Skeletal muscle tissue (tissue), 4 donors: ENCODE data around the gene NRTN. TPM values are rescaled to one million over a fixed set of nuclear protein-coding genes. Genes with fewer than 3 reads are reported as not detected.

Source experiments
- H3K27ac ChIP-seq: one replicate; pipeline ENCODE4 v1.7.0; 2013; ENCODE audit warnings: mild to moderate bottlenecking, low read depth, low read length, inconsistent platforms
- H3K27me3 ChIP-seq, 3 donors: one replicate each; pipeline ENCODE4 v1.7.0; 2013; ENCODE audit warnings: low read length in 3 of 3; ENCODE audit not compliant: control insufficient read depth in 3 of 3, insufficient read depth in 3 of 3
- H3K36me3 ChIP-seq, 3 donors: one replicate each; pipeline ENCODE4 v1.7.0; 2013; ENCODE audit warnings: low read length in 3 of 3; ENCODE audit not compliant: control insufficient read depth in 3 of 3, insufficient read depth in 3 of 3
- H3K4me1 ChIP-seq, 3 donors: one replicate each; pipeline ENCODE4 v1.7.0; 2013; ENCODE audit warnings: low read length in 3 of 3, mild to moderate bottlenecking in 3 of 3; ENCODE audit not compliant: control insufficient read depth in 3 of 3, insufficient read depth in 3 of 3
- H3K4me3 ChIP-seq, 3 donors: one replicate each; pipeline ENCODE4 v1.7.0; 2013; ENCODE audit warnings: low read length in 3 of 3
- H3K9ac ChIP-seq, 3 donors: one replicate each; pipeline ENCODE4 v1.7.0; 2013; ENCODE audit warnings: low read length in 3 of 3, mild to moderate bottlenecking in 3 of 3, moderate library complexity in 2 of 3, low read depth in 1 of 3
- H3K9me3 ChIP-seq, 3 donors: one replicate each; pipeline ENCODE4 v1.7.0; 2013; ENCODE audit warnings: low read length in 3 of 3; ENCODE audit not compliant: control insufficient read depth in 3 of 3
- total RNA-seq: library from RNA; depleted of rRNA; stranded (reverse); fragments of >200 nt; gene quantifications from one replicate; pipeline ENCODE4 v1.2.3, GENCODE V29; 2014
- donor health status: Osteomylitis.

Gene NRTN, protein sequence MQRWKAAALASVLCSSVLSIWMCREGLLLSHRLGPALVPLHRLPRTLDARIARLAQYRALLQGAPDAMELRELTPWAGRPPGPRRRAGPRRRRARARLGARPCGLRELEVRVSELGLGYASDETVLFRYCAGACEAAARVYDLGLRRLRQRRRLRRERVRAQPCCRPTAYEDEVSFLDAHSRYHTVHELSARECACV
- not detected for total RNA-seq

DNA sequence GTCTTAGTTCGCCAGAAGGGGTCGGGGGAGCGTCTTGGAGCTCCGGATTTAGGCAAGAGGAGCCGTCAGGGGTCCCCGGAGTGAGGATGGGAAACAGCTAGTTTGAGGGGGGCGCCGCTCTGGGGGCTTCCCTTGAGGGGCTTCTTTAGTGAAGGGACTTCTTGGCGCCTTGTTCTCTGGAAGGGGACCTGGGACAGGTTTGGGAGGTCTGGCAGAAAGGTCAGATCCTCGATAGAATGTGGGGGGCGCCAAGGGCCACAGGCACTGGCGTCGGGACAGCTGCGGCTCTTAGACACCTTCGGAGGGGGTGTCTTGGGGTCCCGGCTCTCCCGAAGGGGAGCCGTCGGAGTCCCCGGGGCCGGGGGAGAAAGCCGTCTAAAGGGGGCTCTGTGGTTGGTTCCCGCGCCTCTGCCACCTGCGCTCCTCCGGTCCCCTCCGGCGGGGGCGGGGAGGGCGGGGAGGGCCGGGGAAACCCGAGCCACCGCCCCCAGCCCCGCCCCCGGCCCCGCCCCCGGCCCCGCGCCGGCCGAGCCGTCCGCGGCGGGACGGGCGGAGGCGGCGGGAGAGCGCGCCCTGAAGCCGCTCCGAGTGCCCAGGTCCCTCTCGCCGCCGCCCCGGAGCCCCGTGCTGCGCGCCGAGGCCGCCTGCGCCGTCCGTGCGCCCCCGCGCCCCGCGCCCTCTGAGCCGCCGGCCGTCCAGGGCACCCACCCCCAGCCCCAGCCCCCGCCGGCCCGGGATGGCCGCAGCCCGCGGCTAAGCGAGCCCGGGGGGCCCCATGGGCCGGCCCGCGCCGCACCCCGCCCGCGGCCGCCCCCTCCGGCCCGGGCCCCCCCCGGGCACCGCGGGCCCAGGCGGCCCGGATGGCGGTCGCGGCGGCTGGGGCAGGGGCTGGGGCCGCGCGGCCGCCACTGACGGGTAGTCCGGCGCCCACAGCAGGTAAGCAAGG is at the start of gene NRTN:
Gene NRTN (plus strand): TSS at position 552 of the 946 bp plus-strand sequence. CDS start 19,099 bp downstream, outside the sequence.
- Histone ChIP-seq H3K36me3 (no peaks in the 10 kb centered on the region), H3K4me3 (no peak within 1 kb of the TSS), H3K4me1 (peaks cover 4 to 7% (median 5%) of the 10 kb centered on the region in 3 donors), H3K27me3 (peaks cover 45 to 65% (median 59%) of the 10 kb centered on the region in 3 donors), H3K9me3 (no peaks in the 10 kb centered on the region), H3K27ac (no peak within 1 kb of the TSS), H3K9ac (no peak within 1 kb of the TSS)

DNA sequence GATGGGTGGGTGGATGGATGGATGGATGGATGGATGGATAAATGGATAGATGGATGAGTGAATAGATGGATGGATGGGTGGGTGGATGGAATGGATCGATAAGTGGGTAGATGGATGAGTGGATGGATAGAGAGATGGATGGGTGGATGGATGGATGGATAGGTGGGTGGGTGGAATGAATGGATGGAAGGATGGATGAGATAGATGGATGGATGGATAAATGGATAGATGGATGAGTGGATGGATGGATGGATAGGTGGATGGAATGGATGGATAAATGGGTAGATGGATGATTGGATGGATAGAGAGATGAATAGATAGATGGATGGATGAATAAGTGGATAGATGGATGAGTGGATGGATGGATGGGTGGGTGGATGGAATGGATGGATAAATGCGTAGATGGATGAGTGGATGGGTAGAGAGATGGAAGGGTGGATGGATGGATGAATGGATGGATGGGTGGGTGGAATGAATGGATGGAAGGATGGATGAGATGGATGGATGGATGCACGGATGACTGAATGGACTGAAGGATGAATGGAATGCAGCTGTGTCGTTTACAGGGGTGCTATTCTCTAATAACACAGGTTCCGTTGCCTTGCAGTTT is 42.2 kb upstream of the NRTN start:
- peaks cover 0 to 2% (median 0%) of the 10 kb centered on the region in 3 donors for H3K9me3 ChIP-seq
- H3K36me3 ChIP-seq: no peaks in the 10 kb centered on the region
- no peak overlapping the region for H3K4me3 ChIP-seq
- peaks cover 4 to 7% (median 5%) of the 10 kb centered on the region in 3 donors for H3K27me3 ChIP-seq
- H3K4me1 ChIP-seq: no peaks in the 10 kb centered on the region
- H3K9ac ChIP-seq: no peak overlapping the region
- H3K27ac ChIP-seq: no peak overlapping the region

GRCh38 chr19:5765220-5765619 is 39.6 kb upstream of the NRTN start:
- H3K27ac ChIP-seq: no peak overlapping the region
- H3K9ac ChIP-seq: no peak overlapping the region
- H3K4me3 ChIP-seq: no peak overlapping the region
- peaks cover 0 to 3% (median 0%) of the 10 kb centered on the region in 3 donors for H3K27me3 ChIP-seq
- no peaks in the 10 kb centered on the region for H3K4me1 ChIP-seq
- H3K9me3 ChIP-seq: peaks cover 0 to 2% (median 0%) of the 10 kb centered on the region in 3 donors
- no peaks in the 10 kb centered on the region for H3K36me3 ChIP-seq

- no peaks in the 10 kb centered on the region for H3K4me1 ChIP-seq
- no peak overlapping the region for H3K4me3 ChIP-seq
- H3K27ac ChIP-seq: no peak overlapping the region
- no peak overlapping the region for H3K9ac ChIP-seq
- peaks cover 0 to 5% (median 0%) of the 10 kb centered on the region in 3 donors for H3K27me3 ChIP-seq
- H3K36me3 ChIP-seq: no peaks in the 10 kb centered on the region
- peaks cover 0 to 2% (median 0%) of the 10 kb centered on the region in 3 donors for H3K9me3 ChIP-seq
Measured at GRCh38 chr19:5767949-5768348, 36.9 kb upstream of the NRTN start.

DNA sequence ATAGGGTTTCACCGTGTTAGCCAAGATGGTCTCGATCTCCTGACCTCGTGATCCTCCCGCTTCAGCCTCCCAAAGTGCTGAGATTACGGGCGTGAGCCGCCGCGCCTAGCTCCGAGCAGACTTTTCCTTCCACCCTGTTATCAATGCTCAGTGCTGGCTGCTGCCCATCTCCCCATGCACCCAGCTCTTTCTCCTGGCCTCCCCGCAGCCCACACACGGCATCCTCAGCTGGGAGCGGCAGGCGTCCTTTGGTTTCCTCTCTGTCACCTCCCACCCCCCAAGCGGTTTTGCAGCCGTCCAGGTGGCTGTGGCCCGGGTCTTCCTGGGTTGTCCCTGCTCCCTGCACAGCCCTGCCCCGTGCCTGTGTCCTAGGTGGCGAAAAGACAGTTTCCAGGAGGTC is 32.5 kb upstream of the NRTN start:
- Histone ChIP-seq H3K9ac (no peak overlapping the region), H3K4me3 (no peak overlapping the region), H3K4me1 (no peaks in the 10 kb centered on the region), H3K9me3 (peaks cover 0 to 2% (median 0%) of the 10 kb centered on the region in 3 donors), H3K27ac (no peak overlapping the region), H3K36me3 (no peaks in the 10 kb centered on the region), H3K27me3 (peaks cover 0 to 5% (median 0%) of the 10 kb centered on the region in 3 donors)

DNA sequence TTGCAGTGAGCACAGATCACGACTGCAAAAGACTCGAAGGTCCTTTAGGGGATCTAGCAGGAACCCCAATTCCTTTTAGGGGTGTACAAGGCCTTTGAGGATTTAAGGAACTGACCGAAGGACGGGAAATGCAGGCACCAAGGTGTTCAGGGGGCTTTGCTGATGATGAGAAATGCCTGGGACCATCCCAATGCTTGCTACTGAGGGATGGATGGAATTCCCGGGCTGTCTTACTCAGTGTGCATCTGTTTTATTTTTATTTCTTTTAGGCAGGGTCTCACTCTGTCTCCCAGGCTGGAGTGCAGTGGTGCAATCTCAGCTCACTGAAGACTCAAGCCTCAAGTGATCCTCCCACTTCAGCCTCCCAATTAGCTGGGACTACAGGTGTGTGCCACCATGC is 31.6 kb upstream of the NRTN start:
- Histone ChIP-seq H3K27ac (no peak overlapping the region), H3K27me3 (peaks cover 0 to 5% (median 0%) of the 10 kb centered on the region in 3 donors), H3K9ac (no peak overlapping the region), H3K4me3 (no peak overlapping the region), H3K4me1 (no peaks in the 10 kb centered on the region), H3K36me3 (no peaks in the 10 kb centered on the region), H3K9me3 (peaks cover 0 to 2% (median 0%) of the 10 kb centered on the region in 3 donors)

DNA sequence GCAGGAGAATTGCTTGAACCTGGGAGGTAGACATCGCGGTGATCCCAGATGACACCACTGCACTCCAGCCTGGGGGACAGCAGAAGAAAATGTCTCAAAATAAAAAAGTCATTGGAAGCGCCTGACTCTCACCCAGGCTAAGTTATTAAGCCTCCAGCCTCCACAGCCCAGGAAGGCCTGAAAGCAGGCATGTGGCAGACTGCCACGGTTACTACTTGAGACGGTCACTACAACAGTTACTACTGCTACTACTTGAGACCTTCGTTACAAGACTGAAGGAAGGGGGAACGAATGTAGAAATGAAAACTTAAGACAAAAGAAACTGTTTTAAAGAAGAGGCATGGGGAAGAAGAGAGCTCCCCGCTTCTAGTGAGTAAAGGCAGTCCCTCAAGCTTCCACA is 29.9 kb upstream of the NRTN start:
- Histone ChIP-seq H3K4me1 (no peaks in the 10 kb centered on the region), H3K36me3 (no peaks in the 10 kb centered on the region), H3K9me3 (peaks cover 0 to 2% (median 0%) of the 10 kb centered on the region in 3 donors), H3K4me3 (no peak overlapping the region), H3K27me3 (peaks cover 0 to 5% (median 0%) of the 10 kb centered on the region in 3 donors), H3K27ac (no peak overlapping the region), H3K9ac (no peak overlapping the region)

DNA sequence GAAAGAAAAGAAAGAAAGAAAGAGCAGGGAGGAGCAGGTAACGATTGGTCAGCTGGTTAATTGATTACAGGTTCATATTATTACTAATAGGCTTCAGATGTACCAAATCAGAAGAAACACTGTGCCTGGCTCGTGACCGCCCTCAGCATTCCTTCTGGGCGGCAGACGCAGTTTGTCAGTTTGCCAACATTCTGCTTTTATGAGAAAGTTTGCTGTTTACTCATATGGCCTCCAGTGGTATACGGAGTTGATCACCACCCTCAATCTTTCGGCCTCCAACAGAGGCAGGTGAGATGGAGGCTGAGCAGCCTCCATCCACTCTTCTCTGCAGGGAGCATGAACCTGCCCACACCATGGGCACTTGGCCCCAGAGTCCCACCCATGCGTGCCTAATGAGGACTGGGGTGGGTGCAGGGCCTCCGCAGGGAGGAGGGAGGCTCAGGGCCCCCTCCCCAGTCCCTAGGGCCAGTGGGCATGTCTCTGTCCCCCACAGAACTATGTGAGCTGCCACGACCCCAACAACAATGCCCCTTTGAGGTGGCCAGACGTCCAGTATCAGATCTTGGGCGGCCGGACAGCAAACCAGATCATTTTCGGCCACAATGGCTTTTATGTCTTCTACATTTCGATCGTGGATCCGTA is 29.1 kb upstream of the NRTN start:
- Histone ChIP-seq H3K9me3 (peaks cover 0 to 2% (median 0%) of the 10 kb centered on the region in 3 donors), H3K27me3 (peaks cover 0 to 5% (median 0%) of the 10 kb centered on the region in 3 donors), H3K4me1 (no peaks in the 10 kb centered on the region), H3K36me3 (no peaks in the 10 kb centered on the region), H3K9ac (no peak overlapping the region), H3K27ac (no peak overlapping the region), H3K4me3 (no peak overlapping the region)

DNA sequence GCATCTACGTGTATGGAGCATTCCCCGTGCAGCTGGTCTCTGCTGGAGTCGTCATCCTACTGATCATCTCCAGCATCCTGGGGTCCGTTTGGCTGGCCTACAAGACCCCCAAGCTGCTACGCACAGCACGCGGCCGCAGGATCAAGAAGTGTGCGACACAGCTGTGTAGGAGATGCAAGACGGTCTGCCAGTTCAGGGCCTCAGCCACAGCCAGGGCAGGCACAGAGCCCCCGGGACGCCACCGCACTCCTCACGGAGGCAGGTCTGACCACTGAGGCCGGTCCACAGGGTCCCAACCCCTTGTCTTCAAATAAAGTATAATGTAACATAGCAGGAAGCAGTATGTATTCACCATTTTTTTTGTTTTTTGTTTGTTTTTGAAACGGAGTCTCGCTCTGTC is 26.5 kb upstream of the NRTN start:
- Histone ChIP-seq H3K9ac (no peak overlapping the region), H3K4me1 (no peaks in the 10 kb centered on the region), H3K4me3 (no peak overlapping the region), H3K36me3 (no peaks in the 10 kb centered on the region), H3K9me3 (peaks cover 0 to 2% (median 0%) of the 10 kb centered on the region in 3 donors), H3K27me3 (no peaks in the 10 kb centered on the region), H3K27ac (no peak overlapping the region)
